Dendritic cell treated with granulocyte-macrophage colony-stimulating factor and Interleukin-4, amounts not matched to agents 40 ng/mL and 50 ng/mL, for 4 days (primary cell): ENCODE measurements around the gene GLIPR2.

Source experiments
- H3K27ac Mint-ChIP-seq: one replicate; pipeline ENCODE4 v1.8.0; 2022; ENCODE audit warnings: mild to moderate bottlenecking, mixed read lengths
- H3K27me3 Mint-ChIP-seq: one replicate; pipeline ENCODE4 v1.8.0; 2022; ENCODE audit warnings: mild to moderate bottlenecking, mixed read lengths
- H3K36me3 Mint-ChIP-seq: one replicate; pipeline ENCODE4 v1.8.0; 2022; ENCODE audit warnings: low read depth, mixed read lengths
- H3K4me1 Mint-ChIP-seq: one replicate; pipeline ENCODE4 v1.8.0; 2022; ENCODE audit warnings: low read depth, mixed read lengths
- H3K4me3 Mint-ChIP-seq: one replicate; pipeline ENCODE4 v1.8.0; 2022; ENCODE audit warnings: mild to moderate bottlenecking, moderate library complexity, mixed read lengths
- H3K9me3 Mint-ChIP-seq: one replicate; pipeline ENCODE4 v1.8.0; 2022; ENCODE audit warnings: mixed read lengths
- intact Hi-C: fragments of 100-400 bp; cut with micrococcal nuclease; formaldehyde crosslinking; loops from one replicate; pipeline ENCODE4 v1.15.0; 2022

The GLIPR2 gene

GRCh38 chr9:36190388-36191289 is 54.1 kb downstream of the GLIPR2 start, which contains the start of gene CLTA:
Gene CLTA, plus strand, starts transcription at chr9:36190921. Its CDS starts 136 bp downstream, at chr9:36191057.
- peak within 1 kb of the TSS; percentile 84 for H3K4me3 Mint-ChIP-seq
- H3K4me1 Mint-ChIP-seq: peaks cover 57% of the 10 kb centered on the region
- intact Hi-C loops: loop anchor here (2.0 to 5.0 kb wide), 2 partner anchors 40 to 67 kb away; partner anchors contain the start of gene GNE
- H3K27ac Mint-ChIP-seq: peak within 1 kb of the TSS; percentile 93
- H3K27me3 Mint-ChIP-seq: peaks cover 6% of the 10 kb centered on the region
- no peaks in the 10 kb centered on the region for H3K9me3 Mint-ChIP-seq
- peaks cover 42% of the 10 kb centered on the region for H3K36me3 Mint-ChIP-seq

GRCh38 chr9:36191290-36191645 is 54.7 kb downstream of the GLIPR2 start:
- Mint-ChIP-seq H3K4me3 (peak overlapping the region; percentile 84), H3K36me3 (peaks cover 48% of the 10 kb centered on the region), H3K27me3 (peaks cover 6% of the 10 kb centered on the region), H3K9me3 (no peaks in the 10 kb centered on the region), H3K27ac (peak overlapping the region; percentile 93), H3K4me1 (peaks cover 57% of the 10 kb centered on the region)
- intact Hi-C loops: loop anchor here (2.0 to 5.0 kb wide), 2 partner anchors 40 to 66 kb away; partner anchors contain the start of gene GNE

- Mint-ChIP-seq H3K4me1 (peaks cover 57% of the 10 kb centered on the region), H3K9me3 (no peaks in the 10 kb centered on the region)
- intact Hi-C loops: loop anchor here (2.0 to 5.0 kb wide), 2 partner anchors 41 to 66 kb away; partner anchors contain the start of gene GNE
Observed at GRCh38 chr9:36191686-36192085, 55.2 kb downstream of the GLIPR2 start.

GRCh38 chr9:36192196-36192595 is 55.7 kb downstream of the GLIPR2 start:
- H3K36me3 Mint-ChIP-seq: peaks cover 58% of the 10 kb centered on the region
- peaks cover 6% of the 10 kb centered on the region for H3K27me3 Mint-ChIP-seq
- intact Hi-C loops: loop anchor here (5.0 kb wide), 1 partner anchor 65 kb away; the partner anchor contains the start of gene GNE
- peaks cover 57% of the 10 kb centered on the region for H3K4me1 Mint-ChIP-seq
- peak overlapping the region; percentile 84 for H3K4me3 Mint-ChIP-seq
- peak overlapping the region; percentile 93 for H3K27ac Mint-ChIP-seq
- H3K9me3 Mint-ChIP-seq: no peaks in the 10 kb centered on the region

More at GRCh38 chr9:36191686-36192085, 55.2 kb downstream of the GLIPR2 start:
- H3K27me3 Mint-ChIP-seq: peaks cover 6% of the 10 kb centered on the region
- H3K36me3 Mint-ChIP-seq: peaks cover 52% of the 10 kb centered on the region
- peak overlapping the region; percentile 93 for H3K27ac Mint-ChIP-seq
- peak overlapping the region; percentile 84 for H3K4me3 Mint-ChIP-seq

GRCh38 chr9:36193023-36193422 is 56.5 kb downstream of the GLIPR2 start:
- H3K36me3 Mint-ChIP-seq: peaks cover 66% of the 10 kb centered on the region
- H3K27ac Mint-ChIP-seq: peak overlapping the region; percentile 93
- no peaks in the 10 kb centered on the region for H3K9me3 Mint-ChIP-seq
- H3K4me3 Mint-ChIP-seq: peak overlapping the region; percentile 84
- H3K27me3 Mint-ChIP-seq: peaks cover 3% of the 10 kb centered on the region
- intact Hi-C loops: loop anchor here (5.0 kb wide), 1 partner anchor 64 kb away; the partner anchor contains the start of gene GNE
- peaks cover 50% of the 10 kb centered on the region for H3K4me1 Mint-ChIP-seq

- peaks cover 40% of the 10 kb centered on the region for H3K4me1 Mint-ChIP-seq
- H3K9me3 Mint-ChIP-seq: no peaks in the 10 kb centered on the region
Observed at GRCh38 chr9:36194326-36195000, 57.9 kb downstream of the GLIPR2 start.

GRCh38 chr9:36204906-36205547 is 68.5 kb downstream of the GLIPR2 start:
- peaks cover 98% of the 10 kb centered on the region for H3K36me3 Mint-ChIP-seq
- no peaks in the 10 kb centered on the region for H3K27me3 Mint-ChIP-seq
- intact Hi-C loops: no loop called here
- no peak overlapping the region for H3K4me3 Mint-ChIP-seq
- no peaks in the 10 kb centered on the region for H3K9me3 Mint-ChIP-seq
- peak overlapping the region; percentile 26 for H3K27ac Mint-ChIP-seq
- peaks cover 50% of the 10 kb centered on the region for H3K4me1 Mint-ChIP-seq

More at GRCh38 chr9:36194326-36195000, 57.9 kb downstream of the GLIPR2 start:
- H3K36me3 Mint-ChIP-seq: peaks cover 80% of the 10 kb centered on the region
- H3K27me3 Mint-ChIP-seq: no peaks in the 10 kb centered on the region
- intact Hi-C loops: loop anchor here (5.0 kb wide), 1 partner anchor 63 kb away; the partner anchor contains the start of gene GNE
- H3K27ac Mint-ChIP-seq: peak overlapping the region; percentile 93
- peak overlapping the region; percentile 84 for H3K4me3 Mint-ChIP-seq

- H3K27me3 Mint-ChIP-seq: no peaks in the 10 kb centered on the region
- H3K4me1 Mint-ChIP-seq: peaks cover 58% of the 10 kb centered on the region
- no peaks in the 10 kb centered on the region for H3K9me3 Mint-ChIP-seq
- no peak overlapping the region for H3K27ac Mint-ChIP-seq
- intact Hi-C loops: no loop called here
- peaks cover 100% of the 10 kb centered on the region for H3K36me3 Mint-ChIP-seq
- H3K4me3 Mint-ChIP-seq: no peak overlapping the region
Observed at GRCh38 chr9:36207016-36207415, 70.5 kb downstream of the GLIPR2 start.

- peaks cover 58% of the 10 kb centered on the region for H3K4me1 Mint-ChIP-seq
- H3K4me3 Mint-ChIP-seq: no peak overlapping the region
Observed at GRCh38 chr9:36207546-36208012, 71.0 kb downstream of the GLIPR2 start.

GRCh38 chr9:36208521-36209253 is 72.2 kb downstream of the GLIPR2 start:
- Mint-ChIP-seq H3K4me1 (peaks cover 64% of the 10 kb centered on the region), H3K27me3 (no peaks in the 10 kb centered on the region), H3K4me3 (no peak overlapping the region), H3K36me3 (peaks cover 100% of the 10 kb centered on the region), H3K27ac (peak overlapping the region; percentile 25), H3K9me3 (no peaks in the 10 kb centered on the region)
- intact Hi-C loops: no loop called here

More at GRCh38 chr9:36207546-36208012, 71.0 kb downstream of the GLIPR2 start:
- no peaks in the 10 kb centered on the region for H3K27me3 Mint-ChIP-seq
- H3K27ac Mint-ChIP-seq: peak overlapping the region; percentile 25
- peaks cover 100% of the 10 kb centered on the region for H3K36me3 Mint-ChIP-seq
- intact Hi-C loops: no loop called here
- H3K9me3 Mint-ChIP-seq: no peaks in the 10 kb centered on the region

GRCh38 chr9:36210722-36211121 is 74.2 kb downstream of the GLIPR2 start:
- intact Hi-C loops: no loop called here
- Mint-ChIP-seq H3K36me3 (peaks cover 96% of the 10 kb centered on the region), H3K27me3 (no peaks in the 10 kb centered on the region), H3K4me3 (no peak overlapping the region), H3K9me3 (no peaks in the 10 kb centered on the region), H3K4me1 (peaks cover 57% of the 10 kb centered on the region), H3K27ac (no peak overlapping the region)

GRCh38 chr9:36211510-36211909 is 75.0 kb downstream of the GLIPR2 start:
- no peak overlapping the region for H3K4me3 Mint-ChIP-seq
- peaks cover 96% of the 10 kb centered on the region for H3K36me3 Mint-ChIP-seq
- peaks cover 54% of the 10 kb centered on the region for H3K4me1 Mint-ChIP-seq
- intact Hi-C loops: no loop called here
- H3K9me3 Mint-ChIP-seq: no peaks in the 10 kb centered on the region
- no peaks in the 10 kb centered on the region for H3K27me3 Mint-ChIP-seq
- H3K27ac Mint-ChIP-seq: no peak overlapping the region

GRCh38 chr9:36213387-36213786 is 76.9 kb downstream of the GLIPR2 start:
- Mint-ChIP-seq H3K27ac (peak overlapping the region; percentile 8), H3K9me3 (no peaks in the 10 kb centered on the region), H3K4me3 (no peak overlapping the region), H3K27me3 (no peaks in the 10 kb centered on the region), H3K4me1 (peaks cover 48% of the 10 kb centered on the region), H3K36me3 (peaks cover 96% of the 10 kb centered on the region)
- intact Hi-C loops: no loop called here
